Testis (tissue), 3 donors: ENCODE results near the gene RFX7. TPM values are rescaled to one million over a fixed set of nuclear protein-coding genes. Genes with fewer than 3 reads are reported as not detected.
"Not testable (repeated sequence)": the region's sequence is repeated elsewhere in the genome, so short reads cannot be mapped to it uniquely, and the experiment has no call there.

Experiments
- DNase-seq: peaks from one replicate; pipeline ENCODE4 v3.0.0-alpha.2; 2019
- H3K27ac ChIP-seq, 2 donors: fragments of 200-600 bp; sonication (generic); one replicate each; pipeline ENCODE4 v1.5.1; 2019
- H3K27me3 ChIP-seq: fragments of 200-600 bp; sonication (generic); one replicate; pipeline ENCODE4 v1.5.1; 2019
- H3K36me3 ChIP-seq: fragments of 200-600 bp; sonication (generic); one replicate; pipeline ENCODE4 v1.5.1; 2017; ENCODE audit warnings: low read depth; ENCODE audit errors: missing control alignments
- H3K4me1 ChIP-seq: fragments of 200-600 bp; sonication (generic); one replicate; pipeline ENCODE4 v1.5.1; 2019
- H3K4me3 ChIP-seq, 2 donors: fragments of 200-600 bp; sonication (generic); one replicate each; pipeline ENCODE4 v1.5.1; 2017 to 2019
- H3K9me3 ChIP-seq: fragments of 200-600 bp; sonication (generic); one replicate; pipeline ENCODE4 v1.5.1; 2017
- POLR2A ChIP-seq: fragments of 450-650 bp; IDR thresholded peaks from one replicate; pipeline ENCODE4 v1.6.1; 2017; ENCODE audit warnings: antibody characterized with exemption, mild to moderate bottlenecking, moderate library complexity
- WGBS, 2 donors: methylation state at CpG; one replicate each; pipeline ENCODE4 v1.1.5; 2018; 5-methylcytosine and 5-hydroxymethylcytosine counted together
- intact Hi-C: fragments of 100-400 bp; cut with DNase I; formaldehyde crosslinking; loops from one replicate; pipeline ENCODE4 v1.15.1; 2023; ENCODE audit warnings: low total_unique reads
- polyA plus RNA-seq: library from polyadenylated mRNA; stranded (reverse); fragments of 350-450 nt; fragmentation: Illumina TruSeq; extraction: RNeasy Lipid Tissue Mini Kit (QIAGEN cat#74804); gene quantifications from one replicate; pipeline ENCODE4 v1.2.3, GENCODE V29; 2014; ENCODE audit warnings: low read depth, low replicate concordance; ENCODE audit not compliant: insufficient read depth
- total RNA-seq, 2 donors: library from RNA; depleted of rRNA; stranded (reverse); fragments of >200 nt; gene quantifications; one replicate each; pipeline ENCODE4 v1.2.3, GENCODE V29; 2016
- TF ChIP-seq, protein P1 (sequence below), 3 experiments: fragments of 450-650 bp in 2 of 3; fragments of 200-600 bp in 1 of 3; sonication (generic) in 1 of 3; IDR thresholded peaks; one replicate each; pipeline ENCODE4 v1.5.1; 2016 to 2019; ENCODE audit warnings: antibody characterized with exemption in 3 of 3, mild to moderate bottlenecking in 2 of 3, moderate library complexity in 1 of 3

RFX7 gene
- total and polyA plus RNA-seq, 3 donors from 2014 or later: 17.5 to 21.6 (median 19.7) TPM

DNA sequence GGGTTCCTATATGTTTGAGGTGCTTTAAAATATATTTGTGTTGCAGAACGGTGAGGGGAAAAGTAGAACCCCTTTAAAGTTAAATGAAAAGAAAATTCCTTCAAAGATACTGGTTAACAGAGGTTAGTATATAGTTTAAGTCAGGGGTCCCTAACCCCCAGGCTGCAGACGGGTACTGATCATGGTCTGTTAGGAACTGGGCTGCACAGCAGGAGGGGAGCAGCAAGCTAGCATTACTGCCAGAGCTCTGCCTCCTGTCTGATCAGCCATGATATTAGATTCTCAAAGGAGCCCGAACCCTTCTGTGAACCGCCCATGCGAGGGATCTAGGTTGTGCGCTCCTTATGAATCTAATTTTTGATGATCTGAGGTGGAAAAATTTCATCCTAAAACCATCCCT lies 37.5 kb upstream of the RFX7 start:
- intact Hi-C loops: no loop called here
- WGBS, 2 donors: 80 to 84% methylated on average over 6 of the region's 6 CpGs

DNA sequence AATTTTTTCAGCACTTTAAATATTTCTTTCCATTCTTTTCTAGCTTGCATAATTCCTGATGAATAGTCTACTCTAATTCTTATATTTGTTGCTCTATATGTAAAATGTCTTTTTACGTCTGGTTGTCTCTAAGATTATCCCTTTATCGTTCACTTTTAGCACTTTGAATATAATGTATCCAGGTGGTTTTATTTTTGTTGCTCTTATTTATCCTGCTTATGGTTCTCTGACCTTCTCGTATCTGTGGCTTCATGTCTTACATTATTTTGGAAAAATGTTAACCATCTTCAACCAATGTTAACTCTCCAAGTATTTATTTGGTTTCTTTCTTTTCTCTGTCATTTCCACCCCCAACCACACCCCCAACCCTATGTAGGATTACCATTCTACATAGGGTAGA lies 30.0 kb upstream of the RFX7 start:
- TF ChIP-seq, protein P1, sequence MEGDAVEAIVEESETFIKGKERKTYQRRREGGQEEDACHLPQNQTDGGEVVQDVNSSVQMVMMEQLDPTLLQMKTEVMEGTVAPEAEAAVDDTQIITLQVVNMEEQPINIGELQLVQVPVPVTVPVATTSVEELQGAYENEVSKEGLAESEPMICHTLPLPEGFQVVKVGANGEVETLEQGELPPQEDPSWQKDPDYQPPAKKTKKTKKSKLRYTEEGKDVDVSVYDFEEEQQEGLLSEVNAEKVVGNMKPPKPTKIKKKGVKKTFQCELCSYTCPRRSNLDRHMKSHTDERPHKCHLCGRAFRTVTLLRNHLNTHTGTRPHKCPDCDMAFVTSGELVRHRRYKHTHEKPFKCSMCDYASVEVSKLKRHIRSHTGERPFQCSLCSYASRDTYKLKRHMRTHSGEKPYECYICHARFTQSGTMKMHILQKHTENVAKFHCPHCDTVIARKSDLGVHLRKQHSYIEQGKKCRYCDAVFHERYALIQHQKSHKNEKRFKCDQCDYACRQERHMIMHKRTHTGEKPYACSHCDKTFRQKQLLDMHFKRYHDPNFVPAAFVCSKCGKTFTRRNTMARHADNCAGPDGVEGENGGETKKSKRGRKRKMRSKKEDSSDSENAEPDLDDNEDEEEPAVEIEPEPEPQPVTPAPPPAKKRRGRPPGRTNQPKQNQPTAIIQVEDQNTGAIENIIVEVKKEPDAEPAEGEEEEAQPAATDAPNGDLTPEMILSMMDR (IDR thresholded peaks at IDR 0.05): no peak
- TF ChIP-seq POLR2A: no peak
- Histone ChIP-seq H3K9me3 (no peaks in the 10 kb centered on the region), H3K27ac (no peak overlapping the region), H3K27me3 (no peaks in the 10 kb centered on the region), H3K4me3 (no peak overlapping the region), H3K36me3 (no peaks in the 10 kb centered on the region), H3K4me1 (no peaks in the 10 kb centered on the region)
- 94 to 97% methylated on average over 3 of the region's 3 CpGs for WGBS, 2 donors
- intact Hi-C loops: no loop called here
- DNase-seq: no peak

More for the DNA sequence above, 37.5 kb upstream of the RFX7 start:
- TF ChIP-seq, protein P1 (IDR thresholded peaks at IDR 0.05): no peak
- TF ChIP-seq POLR2A: no peak
- no peaks in the 10 kb centered on the region for H3K36me3 ChIP-seq
- no peaks in the 10 kb centered on the region for H3K4me1 ChIP-seq
- DNase-seq: no peak
- no peak overlapping the region for H3K4me3 ChIP-seq
- no peaks in the 10 kb centered on the region for H3K27me3 ChIP-seq
- H3K27ac ChIP-seq: no peak overlapping the region
- H3K9me3 ChIP-seq: no peaks in the 10 kb centered on the region

DNA sequence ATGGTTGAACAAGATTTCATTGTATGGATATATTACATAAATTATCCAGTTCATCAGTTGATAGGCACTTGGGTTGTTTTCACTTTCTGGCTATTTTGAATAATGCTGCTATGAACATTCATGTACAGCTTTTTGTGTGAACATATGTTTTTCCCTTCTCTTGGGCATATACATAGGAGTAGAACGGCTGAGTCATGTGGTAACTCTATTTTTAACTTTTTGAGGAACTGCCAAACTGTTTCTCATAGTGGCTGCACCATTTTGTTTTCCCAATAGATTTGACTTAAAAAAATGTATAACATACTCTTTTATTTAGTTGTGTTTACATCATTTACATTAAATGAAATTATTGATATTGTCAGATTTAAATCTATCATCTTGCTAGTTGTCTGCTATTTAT lies 28.8 kb upstream of the RFX7 start:
- H3K9me3 ChIP-seq: no peaks in the 10 kb centered on the region
- WGBS, 2 donors: 71 to 80% methylated on average over 1 of the region's 1 CpG

DNA sequence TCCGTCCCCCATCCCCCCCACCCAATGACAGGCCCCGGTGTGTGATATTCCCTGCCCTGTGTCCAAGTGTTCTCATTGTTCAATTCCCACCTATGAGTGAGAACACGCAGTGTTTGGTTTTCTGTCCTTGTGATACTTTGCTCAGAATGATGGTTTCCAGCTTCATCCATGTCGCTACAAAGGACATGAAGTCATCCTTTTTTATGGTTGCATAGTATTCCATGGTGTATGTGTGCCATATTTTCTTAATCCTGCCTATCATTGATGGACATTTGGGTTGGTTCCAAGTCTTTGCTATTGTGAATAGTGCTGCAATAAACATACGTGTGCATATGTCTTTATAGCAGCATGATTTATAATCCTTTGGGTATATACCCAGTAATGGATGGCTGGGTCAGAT lies 22.8 kb upstream of the RFX7 start:
- H3K27ac ChIP-seq, H3K36me3 ChIP-seq, H3K27me3 ChIP-seq, DNase-seq, H3K9me3 ChIP-seq, intact Hi-C loops, H3K4me1 ChIP-seq, H3K4me3 ChIP-seq: not testable (repeated sequence)
- 94 to 95% methylated on average over 5 of the region's 5 CpGs for WGBS, 2 donors

More for the DNA sequence above, 28.8 kb upstream of the RFX7 start:
- H3K27me3 ChIP-seq: no peaks in the 10 kb centered on the region
- no peaks in the 10 kb centered on the region for H3K36me3 ChIP-seq
- intact Hi-C loops: no loop called here
- no peak overlapping the region for H3K4me3 ChIP-seq
- no peak overlapping the region for H3K27ac ChIP-seq
- DNase-seq: no peak
- no peaks in the 10 kb centered on the region for H3K4me1 ChIP-seq
- TF ChIP-seq, protein P1 (IDR thresholded peaks at IDR 0.05): no peak
- no peak for TF ChIP-seq POLR2A

DNA sequence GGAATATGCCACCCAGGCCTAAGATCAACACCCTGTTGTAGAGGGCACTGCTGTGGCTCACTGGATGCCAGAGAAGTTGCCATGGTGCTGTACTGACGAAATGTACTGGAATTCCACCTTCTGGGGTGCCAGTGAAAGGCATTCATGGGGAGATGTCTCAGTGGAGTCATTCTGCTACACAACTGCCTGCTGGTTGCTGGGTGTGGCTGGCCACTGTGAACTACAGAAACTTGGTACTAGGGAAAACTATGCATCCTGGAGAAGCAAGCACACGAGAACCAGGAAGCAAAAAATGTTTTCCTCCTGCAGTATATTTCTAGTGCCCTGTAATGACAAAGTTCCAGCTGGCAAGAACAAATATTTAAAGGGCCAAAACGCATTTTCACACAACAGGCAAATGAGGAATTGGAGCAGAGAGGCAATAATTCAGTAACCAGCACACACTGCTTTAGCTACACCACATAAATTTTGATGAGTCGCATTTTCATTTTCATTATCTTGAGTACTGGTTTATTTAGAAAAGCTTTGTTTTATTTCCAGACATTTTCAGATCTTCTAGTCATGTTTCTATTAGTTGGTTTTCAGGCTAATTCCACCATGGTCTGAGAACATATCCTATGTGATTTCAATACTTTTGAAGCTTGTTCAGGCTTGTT lies 18.3 kb upstream of the RFX7 start:
- no peaks in the 10 kb centered on the region for H3K27me3 ChIP-seq
- no peaks in the 10 kb centered on the region for H3K9me3 ChIP-seq
- no peak for DNase-seq
- intact Hi-C loops: no loop called here
- H3K4me1 ChIP-seq: no peaks in the 10 kb centered on the region
- no peak overlapping the region for H3K4me3 ChIP-seq
- H3K27ac ChIP-seq: no peak overlapping the region
- 70 to 77% methylated on average over 4 of the region's 4 CpGs for WGBS, 2 donors
- no peak for TF ChIP-seq POLR2A
- TF ChIP-seq, protein P1 (IDR thresholded peaks at IDR 0.05): no peak
- no peaks in the 10 kb centered on the region for H3K36me3 ChIP-seq

DNA sequence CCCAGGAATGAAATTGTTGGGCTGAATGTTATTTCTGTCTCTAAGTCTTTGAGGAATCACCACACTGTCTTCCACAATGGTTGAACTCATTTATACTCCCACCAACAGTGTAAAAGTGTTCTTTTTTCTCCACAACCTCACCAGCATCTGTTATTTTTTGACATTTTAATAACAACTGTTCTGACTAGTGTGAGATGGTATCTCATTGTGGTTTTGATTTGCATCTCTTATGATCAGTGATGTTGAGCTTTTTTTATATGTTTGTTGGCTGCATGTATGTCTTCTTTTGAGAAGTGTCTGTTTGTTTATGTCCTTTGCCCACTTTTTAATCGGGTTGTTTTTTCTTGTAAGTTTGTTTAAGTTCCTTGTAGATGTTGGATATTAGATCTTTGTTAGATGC lies 13.6 kb upstream of the RFX7 start:
- DNase-seq, H3K9me3 ChIP-seq, H3K4me3 ChIP-seq, H3K4me1 ChIP-seq, H3K27ac ChIP-seq, intact Hi-C loops, H3K27me3 ChIP-seq, H3K36me3 ChIP-seq: not testable (repeated sequence)
- WGBS, 2 donors: 71 to 88% methylated on average over 1 of the region's 1 CpG
